PC-9 (cell line): ENCODE results near the gene TIPRL. TPM values are rescaled to one million over a fixed set of nuclear protein-coding genes. Genes with fewer than 3 reads are reported as not detected.

Experiments
- BruUV-seq: library from RNA; stranded (reverse); fragments of 400-500 nt; replicated peaks from 2 replicates; lab custom pipeline; 2021; lab: Mats Ljungman, UMichigan
- CTCF ChIA-PET: fragments of 300-600 bp; sonication (Branson Sonifier 250); formaldehyde crosslinking; loops from one replicate; lab custom pipeline; 2022; ENCODE audit warnings: antibody characterized with exemption; lab: Charles Lee
- POLR2A ChIA-PET: fragments of 300-600 bp; sonication (Branson Sonifier 250); formaldehyde crosslinking; loops from one replicate; lab custom pipeline; 2022; ENCODE audit warnings: antibody characterized with exemption; ENCODE audit not compliant: unreplicated experiment; lab: Charles Lee
- DNase-seq, 2 experiments: peaks; one replicate each; pipeline versions ENCODE4 v3.0.0 to v3.0.0-alpha.2; 2015 to 2022; ENCODE audit warnings: mixed read lengths in 1 of 2
- H2AFZ ChIP-seq: fragments of 200-600 bp; sonication (generic); 2 replicates; pipeline ENCODE4 v1.8.1; 2017; ENCODE audit warnings: antibody characterized with exemption
- H3F3A ChIP-seq: fragments of 200-600 bp; sonication (generic); 2 replicates; pipeline ENCODE4 v1.8.1; 2017; ENCODE audit warnings: antibody characterized with exemption, mild to moderate bottlenecking, low read depth; ENCODE audit not compliant: insufficient read depth
- H3K27ac ChIP-seq: fragments of 200-600 bp; sonication (generic); 2 replicates; pipeline ENCODE4 v1.6.1; 2016; ENCODE audit warnings: mixed run types
- H3K27me3 ChIP-seq: fragments of 200-600 bp; sonication (generic); 2 replicates; pipeline ENCODE4 v1.6.1; 2016; ENCODE audit warnings: low read depth, mixed run types; ENCODE audit not compliant: insufficient read depth
- H3K36me3 ChIP-seq: fragments of 200-600 bp; sonication (generic); 2 replicates; pipeline ENCODE4 v1.6.1; 2016; ENCODE audit warnings: low read depth, mixed run types
- H3K4me1 ChIP-seq: fragments of 200-600 bp; sonication (generic); replicated peaks from 2 replicates; pipeline ENCODE4 v1.6.1; 2016; ENCODE audit warnings: mixed run types; ENCODE audit not compliant: insufficient read depth
- H3K4me2 ChIP-seq: fragments of 200-600 bp; sonication (generic); 2 replicates; pipeline ENCODE4 v1.6.1; 2017; ENCODE audit warnings: mixed run types
- H3K4me3 ChIP-seq: fragments of 200-600 bp; sonication (generic); 2 replicates; pipeline ENCODE4 v1.6.1; 2016; ENCODE audit warnings: mixed run types
- H3K79me2 ChIP-seq: fragments of 200-600 bp; sonication (generic); 2 replicates; pipeline ENCODE4 v1.6.1; 2017; ENCODE audit warnings: low read depth, mixed run types
- H3K9me2 ChIP-seq: fragments of 200-600 bp; sonication (generic); 2 replicates; pipeline ENCODE4 v1.8.1; 2017; ENCODE audit warnings: mild to moderate bottlenecking; ENCODE audit not compliant: insufficient read depth
- H3K9me3 ChIP-seq: fragments of 200-600 bp; sonication (generic); 2 replicates; pipeline ENCODE4 v1.8.1; 2016; ENCODE audit warnings: low read depth; ENCODE audit not compliant: insufficient read depth
- H4K20me1 ChIP-seq: fragments of 200-600 bp; sonication (generic); 2 replicates; pipeline ENCODE4 v1.8.1; 2017; ENCODE audit not compliant: insufficient read depth
- EZH2 ChIP-seq: fragments of 200-600 bp; sonication (generic); IDR thresholded peaks from 2 replicates; pipeline ENCODE4 v1.8.0; 2017; ENCODE audit warnings: antibody characterized with exemption, low read depth
- intact Hi-C: fragments of 100-400 bp; cut with micrococcal nuclease; formaldehyde crosslinking; loops from one replicate; pipeline ENCODE4 v1.10.0; 2022; ENCODE audit not compliant: unreplicated experiment
- total RNA-seq: library from RNA; stranded (reverse); gene quantifications from 2 replicates; pipeline ENCODE4 v1.2.3, GENCODE V29; 2021
- TF ChIP-seq, protein P1 (sequence below): fragments of 200-600 bp; sonication (generic); conservative IDR thresholded peaks from 2 replicates; pipeline ENCODE4 v1.6.1; 2017; ENCODE audit warnings: mixed run types, antibody characterized with exemption, mild to moderate bottlenecking, moderate library complexity

TIPRL gene
- total RNA-seq, 1 experiment from 2014 or later, result 47.7 TPM

GRCh38 chr1:168157638-168158037, 21.1 kb upstream of the TIPRL start:
- no peak overlapping the region for H3K4me3 ChIP-seq
- H4K20me1 ChIP-seq, result no peaks in the 10 kb centered on the region
- no peaks in the 10 kb centered on the region for H3K36me3 ChIP-seq
- H3K9me3 ChIP-seq, result peaks cover 7% of the 10 kb centered on the region; the same call in 1 of the 2 replicates
- no TSS peak for BruUV-seq
- H3K27ac ChIP-seq, result no peak overlapping the region
- DNase-seq, result no peak
- no peak overlapping the region for H3K4me2 ChIP-seq
- no peaks in the 10 kb centered on the region for H3K4me1 ChIP-seq
- ChIA-PET CTCF (no interaction called here), POLR2A (no interaction called here)
- H2AFZ ChIP-seq, result no peak overlapping the region
- no peaks in the 10 kb centered on the region for H3K9me2 ChIP-seq
- TF ChIP-seq, protein P1, sequence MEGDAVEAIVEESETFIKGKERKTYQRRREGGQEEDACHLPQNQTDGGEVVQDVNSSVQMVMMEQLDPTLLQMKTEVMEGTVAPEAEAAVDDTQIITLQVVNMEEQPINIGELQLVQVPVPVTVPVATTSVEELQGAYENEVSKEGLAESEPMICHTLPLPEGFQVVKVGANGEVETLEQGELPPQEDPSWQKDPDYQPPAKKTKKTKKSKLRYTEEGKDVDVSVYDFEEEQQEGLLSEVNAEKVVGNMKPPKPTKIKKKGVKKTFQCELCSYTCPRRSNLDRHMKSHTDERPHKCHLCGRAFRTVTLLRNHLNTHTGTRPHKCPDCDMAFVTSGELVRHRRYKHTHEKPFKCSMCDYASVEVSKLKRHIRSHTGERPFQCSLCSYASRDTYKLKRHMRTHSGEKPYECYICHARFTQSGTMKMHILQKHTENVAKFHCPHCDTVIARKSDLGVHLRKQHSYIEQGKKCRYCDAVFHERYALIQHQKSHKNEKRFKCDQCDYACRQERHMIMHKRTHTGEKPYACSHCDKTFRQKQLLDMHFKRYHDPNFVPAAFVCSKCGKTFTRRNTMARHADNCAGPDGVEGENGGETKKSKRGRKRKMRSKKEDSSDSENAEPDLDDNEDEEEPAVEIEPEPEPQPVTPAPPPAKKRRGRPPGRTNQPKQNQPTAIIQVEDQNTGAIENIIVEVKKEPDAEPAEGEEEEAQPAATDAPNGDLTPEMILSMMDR, result no peak
- TF ChIP-seq EZH2, result no peak
- H3K27me3 ChIP-seq, result no peaks in the 10 kb centered on the region
- no peaks in the 10 kb centered on the region for H3K79me2 ChIP-seq
- H3F3A ChIP-seq, result no peaks in the 10 kb centered on the region
- intact Hi-C loops, result no loop called here

DNA sequence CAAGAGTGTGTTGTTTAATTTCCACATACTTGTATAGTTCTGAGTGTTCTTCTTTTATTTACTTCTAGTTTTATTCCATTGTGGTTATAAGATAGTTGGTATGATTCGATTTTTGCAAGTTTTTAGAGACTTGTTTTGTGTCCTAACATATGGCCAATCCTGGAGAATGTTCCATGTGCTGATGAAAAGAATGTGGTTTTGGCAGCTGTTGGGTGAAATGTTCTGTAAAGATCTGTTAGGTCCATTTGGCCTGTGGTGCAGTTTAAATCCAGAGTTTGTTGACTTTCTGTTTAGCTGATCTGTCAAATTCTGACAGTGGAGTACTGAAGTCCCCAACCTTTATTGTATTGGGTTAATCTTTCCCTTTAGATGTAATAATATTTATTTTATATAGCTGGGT, 19.5 kb upstream of the TIPRL start:
- Histone ChIP-seq H3K4me1 (no peaks in the 10 kb centered on the region), H3K9me2 (no peaks in the 10 kb centered on the region), H3K4me2 (no peak overlapping the region), H3K27ac (no peak overlapping the region), H2AFZ (no peak overlapping the region), H4K20me1 (no peaks in the 10 kb centered on the region), H3K36me3 (no peaks in the 10 kb centered on the region), H3K4me3 (no peak overlapping the region), H3K27me3 (no peaks in the 10 kb centered on the region), H3K79me2 (no peaks in the 10 kb centered on the region), H3F3A (no peaks in the 10 kb centered on the region), H3K9me3 (peaks cover 7% of the 10 kb centered on the region; the same call in 1 of the 2 replicates)
- TF ChIP-seq, protein P1, result no peak
- TF ChIP-seq EZH2, result no peak
- ChIA-PET CTCF (no interaction called here), POLR2A (no interaction called here)
- no TSS peak for BruUV-seq
- DNase-seq, result no peak
- intact Hi-C loops, result no loop called here

DNA sequence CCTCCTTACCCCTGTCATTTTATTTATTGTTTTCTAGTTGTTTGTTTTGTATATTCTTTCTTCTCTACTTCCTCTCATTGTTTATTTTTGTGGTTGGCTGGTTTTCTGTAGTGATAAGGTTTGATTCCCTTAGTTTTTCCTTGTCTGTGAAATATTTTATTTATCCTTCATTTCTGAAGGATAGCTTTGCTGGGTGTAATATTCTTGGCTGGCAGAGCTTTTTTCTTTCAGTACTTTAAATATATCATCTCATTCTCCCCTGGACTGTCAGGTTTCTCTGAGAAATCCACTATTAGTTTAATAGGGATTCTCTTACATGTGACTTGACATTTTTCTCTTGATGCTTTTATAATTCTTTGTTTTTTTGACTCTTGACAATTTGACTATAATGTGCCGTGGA, 18.8 kb upstream of the TIPRL start:
- POLR2A ChIA-PET, result no interaction called here
- H4K20me1 ChIP-seq, result no peaks in the 10 kb centered on the region
- CTCF ChIA-PET, result no interaction called here
- no peak for DNase-seq
- H3K36me3 ChIP-seq, result no peaks in the 10 kb centered on the region
- TF ChIP-seq, protein P1, result no peak
- no peak for TF ChIP-seq EZH2
- H3F3A ChIP-seq, result no peaks in the 10 kb centered on the region
- no peaks in the 10 kb centered on the region for H3K4me1 ChIP-seq
- no peak overlapping the region for H3K27ac ChIP-seq
- H2AFZ ChIP-seq, result no peak overlapping the region
- H3K27me3 ChIP-seq, result no peaks in the 10 kb centered on the region
- H3K9me2 ChIP-seq, result no peaks in the 10 kb centered on the region
- peaks cover 7% of the 10 kb centered on the region; the same call in 1 of the 2 replicates for H3K9me3 ChIP-seq
- no TSS peak for BruUV-seq
- no peaks in the 10 kb centered on the region for H3K79me2 ChIP-seq
- H3K4me3 ChIP-seq, result no peak overlapping the region
- intact Hi-C loops, result no loop called here
- H3K4me2 ChIP-seq, result no peak overlapping the region
